K562 (cell line): ENCODE results near the gene KBTBD13. TPM values are rescaled to one million over a fixed set of nuclear protein-coding genes. Genes with fewer than 3 reads are reported as not detected.

Experiments used
- ATF1 ChIP-seq, 2 experiments: fragments of 450-650 bp in 1 of 2; IDR thresholded peaks; 2 replicates each; pipeline ENCODE4 v1.6.1; 2016; ENCODE audit warnings: missing compliant biosample characterization in 1 of 2, missing genetic modification characterization in 1 of 2
- CBFA2T3 ChIP-seq: fragments of 450-650 bp; IDR thresholded peaks from 2 replicates; pipeline ENCODE4 v1.6.1; 2017
- CREB1 ChIP-seq, 2 experiments: sonication (generic) in 1 of 2; formaldehyde crosslinking in 1 of 2; IDR thresholded peaks; 2 replicates each; pipeline versions ENCODE4 v1.6.1 to v1.8.0; 2012 to 2022; ENCODE audit warnings: inconsistent platforms in 1 of 2, mild to moderate bottlenecking in 1 of 2, missing genetic modification reagents in 1 of 2, moderate library complexity in 1 of 2
- FOXA3 ChIP-seq, 2 experiments: fragments of 450-650 bp in 1 of 2; sonication (generic) in 1 of 2; formaldehyde crosslinking; IDR thresholded peaks in 1 of 2; conservative IDR thresholded peaks in 1 of 2; 2 replicates each; pipeline versions ENCODE4 v1.4.0 to v1.8.0; 2020 to 2022; ENCODE audit warnings: mild to moderate bottlenecking in 2 of 2, missing genetic modification reagents in 1 of 2
- HNRNPK ChIP-seq: fragments of 200-400 bp; formaldehyde crosslinking; IDR thresholded peaks from one replicate; pipeline ENCODE4 v1.6.1; 2018; ENCODE audit warnings: mild to moderate bottlenecking, low read depth, low read length; ENCODE audit not compliant: poor library complexity, severe bottlenecking
- LEF1 ChIP-seq: fragments of 450-650 bp; IDR thresholded peaks from 2 replicates; pipeline ENCODE4 v1.6.1; 2016; ENCODE audit warnings: mild to moderate bottlenecking
- NFATC3 ChIP-seq: fragments of 450-650 bp; IDR thresholded peaks from 2 replicates; pipeline ENCODE4 v1.6.1; 2017; ENCODE audit warnings: mild to moderate bottlenecking
- PHB2 ChIP-seq: fragments of 450-650 bp; IDR thresholded peaks from 2 replicates; pipeline ENCODE4 v1.6.1; 2017; ENCODE audit warnings: low read depth
- RBBP5 ChIP-seq: fragments of 200-600 bp; sonication (generic); IDR thresholded peaks from 2 replicates; pipeline ENCODE4 v1.6.1; 2012; ENCODE audit warnings: borderline replicate concordance, mild to moderate bottlenecking, low read length, control low read depth, inconsistent platforms; ENCODE audit not compliant: insufficient read depth, poor library complexity, severe bottlenecking
- SOX6 ChIP-seq: fragments of 450-650 bp; IDR thresholded peaks from 2 replicates; pipeline ENCODE4 v1.6.1; 2014; ENCODE audit warnings: mild to moderate bottlenecking
- TCF7 ChIP-seq: sonication (generic); IDR thresholded peaks from 2 replicates; pipeline ENCODE4 v1.6.1; 2016; ENCODE audit warnings: antibody characterized with exemption, borderline replicate concordance
- ZFP36 ChIP-seq: fragments of 150-350 bp; IDR thresholded peaks from 2 replicates; pipeline ENCODE4 v1.6.1; 2018; ENCODE audit warnings: low read length, low read depth; ENCODE audit not compliant: partially characterized antibody
- ZSCAN32 ChIP-seq: fragments of 450-650 bp; formaldehyde crosslinking; IDR thresholded peaks from 2 replicates; pipeline ENCODE4 v1.4.0; 2020; ENCODE audit warnings: mild to moderate bottlenecking, moderate library complexity
- polyA plus RNA-seq, 8 experiments: library from polyadenylated mRNA; depleted of rRNA in 4 of 8; stranded (reverse) in 5 of 8; unstranded in 3 of 8; fragments of >200 nt; fragmentation: Nextera tagmentation in 2 of 8; fragmentation: Illumina TruSeq in 1 of 8; extraction: Ambion mirVana in 2 of 8; extraction: Trizol in 1 of 8; gene quantifications; 2 replicates each; pipeline versions ENCODE4 v1.2.1 to v1.2.3, GENCODE V29; 2011 to 2014; ENCODE audit warnings: inconsistent platforms in 1 of 8, missing spikeins in 1 of 8
- total RNA-seq, 7 experiments: library from RNA; depleted of rRNA in 6 of 7; stranded (reverse); fragments of >200 nt in 6 of 7; fragmentation: Illumina TruSeq in 2 of 7; extraction: Trizol in 2 of 7; gene quantifications; 2 replicates each; pipeline versions ENCODE4 v1.2.1 to v1.2.3, GENCODE V29; 2011 to 2021; ENCODE audit warnings: low replicate concordance in 1 of 7
- TF ChIP-seq, protein P1 (sequence below), 2 experiments: fragments of 150-350 bp in 1 of 2; IDR thresholded peaks; 2 replicates each; pipeline ENCODE4 v1.6.1; 2012 to 2016; ENCODE audit warnings: low read depth in 2 of 2, low read length in 2 of 2, mild to moderate bottlenecking in 1 of 2, moderate library complexity in 1 of 2
- TF ChIP-seq, protein P2 (sequence below): sonication (generic); formaldehyde crosslinking; IDR thresholded peaks from 2 replicates; pipeline ENCODE4 v1.8.1; 2022; ENCODE audit warnings: missing genetic modification reagents
- TF ChIP-seq, protein P3 (sequence below): fragments of 150-350 bp; conservative IDR thresholded peaks from 2 replicates; pipeline ENCODE4 v1.6.1; 2014; ENCODE audit warnings: low read length
- TF ChIP-seq, protein P4 (sequence below): fragments of 450-650 bp; IDR thresholded peaks from 2 replicates; pipeline ENCODE4 v1.7.1; 2018; ENCODE audit warnings: mild to moderate bottlenecking, low read depth; ENCODE audit not compliant: partially characterized antibody

The KBTBD13 gene
- total and polyA plus RNA-seq, 9 of the 15 experiments (the other 6 are each of a cell fraction or from before 2014, with no cell fraction given) = 0.07 to 0.13 (median 0.10) TPM; not detected in 3

DNA sequence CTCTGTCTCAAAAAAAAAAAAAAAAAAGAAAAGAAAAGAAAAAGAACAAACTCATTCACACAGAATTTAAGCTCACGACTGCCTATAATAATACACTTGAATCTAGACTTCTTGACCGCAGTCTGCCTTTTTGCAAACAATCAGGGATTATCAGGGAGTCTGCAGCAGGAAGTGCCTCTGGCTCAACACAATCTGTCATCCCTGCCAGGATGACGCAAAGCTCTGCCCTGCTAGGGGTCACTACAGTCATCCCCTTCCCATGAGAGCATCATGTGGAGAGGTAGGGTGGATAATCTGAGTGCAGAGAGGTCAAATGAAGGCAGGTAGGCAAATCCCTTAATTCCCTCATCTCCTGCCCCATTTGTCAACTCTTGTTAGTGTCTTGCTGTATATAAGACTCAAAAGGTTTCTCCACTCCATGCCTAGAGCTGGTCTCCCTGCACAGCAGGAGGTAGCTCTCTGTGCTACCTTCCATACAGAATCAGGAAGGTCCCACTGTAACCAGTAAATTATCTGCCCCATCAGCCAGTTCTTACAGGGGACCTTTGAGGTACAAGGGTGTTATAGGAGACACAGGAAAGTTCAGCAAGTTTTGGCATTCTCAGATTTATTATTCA lies 34.2 kb downstream of the KBTBD13 start (continued):
- TF ChIP-seq, protein P1, sequence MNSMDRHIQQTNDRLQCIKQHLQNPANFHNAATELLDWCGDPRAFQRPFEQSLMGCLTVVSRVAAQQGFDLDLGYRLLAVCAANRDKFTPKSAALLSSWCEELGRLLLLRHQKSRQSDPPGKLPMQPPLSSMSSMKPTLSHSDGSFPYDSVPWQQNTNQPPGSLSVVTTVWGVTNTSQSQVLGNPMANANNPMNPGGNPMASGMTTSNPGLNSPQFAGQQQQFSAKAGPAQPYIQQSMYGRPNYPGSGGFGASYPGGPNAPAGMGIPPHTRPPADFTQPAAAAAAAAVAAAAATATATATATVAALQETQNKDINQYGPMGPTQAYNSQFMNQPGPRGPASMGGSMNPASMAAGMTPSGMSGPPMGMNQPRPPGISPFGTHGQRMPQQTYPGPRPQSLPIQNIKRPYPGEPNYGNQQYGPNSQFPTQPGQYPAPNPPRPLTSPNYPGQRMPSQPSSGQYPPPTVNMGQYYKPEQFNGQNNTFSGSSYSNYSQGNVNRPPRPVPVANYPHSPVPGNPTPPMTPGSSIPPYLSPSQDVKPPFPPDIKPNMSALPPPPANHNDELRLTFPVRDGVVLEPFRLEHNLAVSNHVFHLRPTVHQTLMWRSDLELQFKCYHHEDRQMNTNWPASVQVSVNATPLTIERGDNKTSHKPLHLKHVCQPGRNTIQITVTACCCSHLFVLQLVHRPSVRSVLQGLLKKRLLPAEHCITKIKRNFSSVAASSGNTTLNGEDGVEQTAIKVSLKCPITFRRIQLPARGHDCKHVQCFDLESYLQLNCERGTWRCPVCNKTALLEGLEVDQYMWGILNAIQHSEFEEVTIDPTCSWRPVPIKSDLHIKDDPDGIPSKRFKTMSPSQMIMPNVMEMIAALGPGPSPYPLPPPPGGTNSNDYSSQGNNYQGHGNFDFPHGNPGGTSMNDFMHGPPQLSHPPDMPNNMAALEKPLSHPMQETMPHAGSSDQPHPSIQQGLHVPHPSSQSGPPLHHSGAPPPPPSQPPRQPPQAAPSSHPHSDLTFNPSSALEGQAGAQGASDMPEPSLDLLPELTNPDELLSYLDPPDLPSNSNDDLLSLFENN (IDR thresholded peaks at IDR 0.05; ENCODE audit: low read depth in 2 of 2, low read length in 2 of 2) = no peak
- TF ChIP-seq CBFA2T3 = peak; percentile 67
- no peak for TF ChIP-seq RBBP5
- peak; percentile 41 for TF ChIP-seq ZFP36
- no peak for TF ChIP-seq FOXA3 (CRISPR knock-in tag; conservative IDR thresholded peaks at IDR 0.05 in 1 of 2, IDR thresholded peaks at IDR 0.05 in 1 of 2)
- TF ChIP-seq ZSCAN32 (CRISPR knock-in tag) = no peak
- TF ChIP-seq, protein P2, sequence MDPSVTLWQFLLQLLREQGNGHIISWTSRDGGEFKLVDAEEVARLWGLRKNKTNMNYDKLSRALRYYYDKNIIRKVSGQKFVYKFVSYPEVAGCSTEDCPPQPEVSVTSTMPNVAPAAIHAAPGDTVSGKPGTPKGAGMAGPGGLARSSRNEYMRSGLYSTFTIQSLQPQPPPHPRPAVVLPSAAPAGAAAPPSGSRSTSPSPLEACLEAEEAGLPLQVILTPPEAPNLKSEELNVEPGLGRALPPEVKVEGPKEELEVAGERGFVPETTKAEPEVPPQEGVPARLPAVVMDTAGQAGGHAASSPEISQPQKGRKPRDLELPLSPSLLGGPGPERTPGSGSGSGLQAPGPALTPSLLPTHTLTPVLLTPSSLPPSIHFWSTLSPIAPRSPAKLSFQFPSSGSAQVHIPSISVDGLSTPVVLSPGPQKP (CRISPR knock-in tag) = no peak
- no peak for TF ChIP-seq CREB1 (IDR thresholded peaks at IDR 0.05)
- peak; percentile 49; the same call in 1 of the 2 replicates for TF ChIP-seq CREB1 (CRISPR knock-in tag; IDR thresholded peaks at IDR 0.05)
- 0 out of 2 replicates have a peak, but pooled peaks have one; percentile 35 for TF ChIP-seq SOX6
- TF ChIP-seq, protein P3, sequence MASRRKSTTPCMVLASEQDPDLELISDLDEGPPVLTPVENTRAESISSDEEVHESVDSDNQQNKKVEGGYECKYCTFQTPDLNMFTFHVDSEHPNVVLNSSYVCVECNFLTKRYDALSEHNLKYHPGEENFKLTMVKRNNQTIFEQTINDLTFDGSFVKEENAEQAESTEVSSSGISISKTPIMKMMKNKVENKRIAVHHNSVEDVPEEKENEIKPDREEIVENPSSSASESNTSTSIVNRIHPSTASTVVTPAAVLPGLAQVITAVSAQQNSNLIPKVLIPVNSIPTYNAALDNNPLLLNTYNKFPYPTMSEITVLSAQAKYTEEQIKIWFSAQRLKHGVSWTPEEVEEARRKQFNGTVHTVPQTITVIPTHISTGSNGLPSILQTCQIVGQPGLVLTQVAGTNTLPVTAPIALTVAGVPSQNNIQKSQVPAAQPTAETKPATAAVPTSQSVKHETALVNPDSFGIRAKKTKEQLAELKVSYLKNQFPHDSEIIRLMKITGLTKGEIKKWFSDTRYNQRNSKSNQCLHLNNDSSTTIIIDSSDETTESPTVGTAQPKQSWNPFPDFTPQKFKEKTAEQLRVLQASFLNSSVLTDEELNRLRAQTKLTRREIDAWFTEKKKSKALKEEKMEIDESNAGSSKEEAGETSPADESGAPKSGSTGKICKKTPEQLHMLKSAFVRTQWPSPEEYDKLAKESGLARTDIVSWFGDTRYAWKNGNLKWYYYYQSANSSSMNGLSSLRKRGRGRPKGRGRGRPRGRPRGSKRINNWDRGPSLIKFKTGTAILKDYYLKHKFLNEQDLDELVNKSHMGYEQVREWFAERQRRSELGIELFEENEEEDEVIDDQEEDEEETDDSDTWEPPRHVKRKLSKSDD = no peak
- TF ChIP-seq LEF1 = 0 out of 2 replicates have a peak, but pooled peaks have one; percentile 19
- no peak for TF ChIP-seq PHB2
- TF ChIP-seq TCF7 = no peak
- TF ChIP-seq, protein P4, sequence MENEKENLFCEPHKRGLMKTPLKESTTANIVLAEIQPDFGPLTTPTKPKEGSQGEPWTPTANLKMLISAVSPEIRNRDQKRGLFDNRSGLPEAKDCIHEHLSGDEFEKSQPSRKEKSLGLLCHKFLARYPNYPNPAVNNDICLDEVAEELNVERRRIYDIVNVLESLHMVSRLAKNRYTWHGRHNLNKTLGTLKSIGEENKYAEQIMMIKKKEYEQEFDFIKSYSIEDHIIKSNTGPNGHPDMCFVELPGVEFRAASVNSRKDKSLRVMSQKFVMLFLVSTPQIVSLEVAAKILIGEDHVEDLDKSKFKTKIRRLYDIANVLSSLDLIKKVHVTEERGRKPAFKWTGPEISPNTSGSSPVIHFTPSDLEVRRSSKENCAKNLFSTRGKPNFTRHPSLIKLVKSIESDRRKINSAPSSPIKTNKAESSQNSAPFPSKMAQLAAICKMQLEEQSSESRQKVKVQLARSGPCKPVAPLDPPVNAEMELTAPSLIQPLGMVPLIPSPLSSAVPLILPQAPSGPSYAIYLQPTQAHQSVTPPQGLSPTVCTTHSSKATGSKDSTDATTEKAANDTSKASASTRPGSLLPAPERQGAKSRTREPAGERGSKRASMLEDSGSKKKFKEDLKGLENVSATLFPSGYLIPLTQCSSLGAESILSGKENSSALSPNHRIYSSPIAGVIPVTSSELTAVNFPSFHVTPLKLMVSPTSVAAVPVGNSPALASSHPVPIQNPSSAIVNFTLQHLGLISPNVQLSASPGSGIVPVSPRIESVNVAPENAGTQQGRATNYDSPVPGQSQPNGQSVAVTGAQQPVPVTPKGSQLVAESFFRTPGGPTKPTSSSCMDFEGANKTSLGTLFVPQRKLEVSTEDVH = no peak
- no peak for TF ChIP-seq NFATC3
- TF ChIP-seq ATF1 (CRISPR knock-in tag; IDR thresholded peaks at IDR 0.05) = no peak
- TF ChIP-seq ATF1 (tag; IDR thresholded peaks at IDR 0.05) = peak; percentile 35; the same call in 1 of the 2 replicates
- TF ChIP-seq HNRNPK = no peak
